ENCODE results near the gene AGPAT4.

AGPAT4 gene

GRCh38 chr6:161162722-161163121 is 111.1 kb downstream of the AGPAT4 start:
- no peak for DNase-seq

GRCh38 chr6:161161889-161162624 is 111.8 kb downstream of the AGPAT4 start:
- no peak for DNase-seq

GRCh38 chr6:161161121-161161520 is 112.7 kb downstream of the AGPAT4 start:
- no peak for DNase-seq

GRCh38 chr6:161154796-161155335 is 119.0 kb downstream of the AGPAT4 start:
- no peak for DNase-seq

- no peak for DNase-seq
These were observed 120.1 kb downstream of the AGPAT4 start for GRCh38 chr6:161153725-161154124.

GRCh38 chr6:161152907-161153662 is 120.8 kb downstream of the AGPAT4 start:
- DNase-seq: no peak

- no peak for DNase-seq
These were observed 121.4 kb downstream of the AGPAT4 start for GRCh38 chr6:161152527-161152862.

- DNase-seq: no peak
These were observed 122.0 kb downstream of the AGPAT4 start for GRCh38 chr6:161151660-161152526.

GRCh38 chr6:161151059-161151645 is 122.7 kb downstream of the AGPAT4 start:
- no peak for DNase-seq

GRCh38 chr6:161150566-161150965 is 123.3 kb downstream of the AGPAT4 start:
- DNase-seq: no peak

- no peak for DNase-seq
These were observed 123.7 kb downstream of the AGPAT4 start for GRCh38 chr6:161150136-161150535.

- DNase-seq: no peak
These were observed 130.0 kb downstream of the AGPAT4 start for GRCh38 chr6:161143663-161144430.

- DNase-seq: no peak
These were observed 130.9 kb downstream of the AGPAT4 start for GRCh38 chr6:161142957-161143296.

- DNase-seq: no peak
These were observed 132.7 kb downstream of the AGPAT4 start for GRCh38 chr6:161141173-161141572.

- DNase-seq: no peak
These were observed 133.3 kb downstream of the AGPAT4 start for GRCh38 chr6:161140554-161140875.

GRCh38 chr6:161139766-161140553 is 133.9 kb downstream of the AGPAT4 start:
- no peak for DNase-seq

- DNase-seq: no peak
These were observed 134.5 kb downstream of the AGPAT4 start for GRCh38 chr6:161139304-161139765.

- no peak for DNase-seq
These were observed 135.1 kb downstream of the AGPAT4 start for GRCh38 chr6:161138543-161139303.

GRCh38 chr6:161137839-161138542 is 135.9 kb downstream of the AGPAT4 start:
- no peak for DNase-seq

GRCh38 chr6:161137320-161137719 is 136.5 kb downstream of the AGPAT4 start:
- DNase-seq: no peak

All from NCI-H2227 treated with DMSO at 0.1 percent for 48 hours (cell line).